Upper lobe of left lung (tissue), 6 donors: ENCODE measurements around the gene TFPI2. TPM values are rescaled to one million over a fixed set of nuclear protein-coding genes. Genes with fewer than 3 reads are reported as not detected.

Experiments used
- ATAC-seq, 2 donors: fragments of 200-7000 bp; cut with Tn5 transposase; one replicate each; pipeline ENCODE4 v1.9.1; 2022; ENCODE audit warnings: mild to moderate bottlenecking in 2 of 2, moderate library complexity in 2 of 2; ENCODE audit not compliant: low FRiP score in 2 of 2
- DNase-seq, 2 donors: peaks; one replicate each; pipeline ENCODE4 v3.0.0-alpha.2; 2019 to 2020
- H3K27ac ChIP-seq, 4 donors: fragments of 200-600 bp; sonication (generic); one replicate each; pipeline ENCODE4 v1.5.1; 2016 to 2019
- H3K27me3 ChIP-seq, 4 donors: fragments of 200-600 bp; sonication (generic); one replicate each; pipeline ENCODE4 v1.5.1; 2017 to 2019
- H3K36me3 ChIP-seq, 4 donors: fragments of 200-600 bp; sonication (generic); one replicate each; pipeline ENCODE4 v1.5.1; 2016 to 2019
- H3K4me1 ChIP-seq, 4 donors: fragments of 200-600 bp; sonication (generic); one replicate each; pipeline ENCODE4 v1.5.1; 2018 to 2019
- H3K4me3 ChIP-seq, 4 donors: fragments of 200-600 bp; sonication (generic); one replicate each; pipeline ENCODE4 v1.5.1; 2017 to 2019; ENCODE audit warnings: mild to moderate bottlenecking in 2 of 4, moderate library complexity in 1 of 4
- H3K9me3 ChIP-seq, 4 donors: fragments of 200-600 bp; sonication (generic); one replicate each; pipeline ENCODE4 v1.5.1; 2018 to 2019
- CTCF ChIP-seq, 6 experiments: fragments of 450-650 bp in 4 of 6; fragments of 200-600 bp in 2 of 6; sonication (generic) in 2 of 6; IDR thresholded peaks; one replicate each; pipeline ENCODE4 v1.5.1; 2016 to 2019; ENCODE audit warnings: antibody characterized with exemption in 6 of 6
- EP300 ChIP-seq, 4 donors: sonication (generic); formaldehyde crosslinking; IDR thresholded peaks; one replicate each; pipeline ENCODE4 v1.5.1; 2017; ENCODE audit warnings: antibody characterized with exemption in 4 of 4, control low read depth in 2 of 4
- POLR2A ChIP-seq, 4 donors: fragments of 450-650 bp; IDR thresholded peaks; one replicate each; pipeline ENCODE4 v1.5.1; 2016 to 2017; ENCODE audit warnings: antibody characterized with exemption in 4 of 4, mild to moderate bottlenecking in 2 of 4
- POLR2AphosphoS5 ChIP-seq, 2 donors: sonication (generic); formaldehyde crosslinking; IDR thresholded peaks; one replicate each; pipeline ENCODE4 v1.5.1; 2017; ENCODE audit warnings: antibody characterized with exemption in 2 of 2
- WGBS, 2 donors: methylation state at CpG; one replicate each; pipeline ENCODE4 v1.1.5; 2017 to 2018; 5-methylcytosine and 5-hydroxymethylcytosine counted together
- total RNA-seq, 6 donors: library from RNA; depleted of rRNA in 4 of 6; stranded (reverse); fragments of >200 nt in 4 of 6; gene quantifications; one replicate each; pipeline versions ENCODE4 v1.1.0 to v1.2.1, GENCODE V29; 2016 to 2021
- donor health status: DM: no; HTN: no; CAD: no; lungs with moderate emphysema.
- donor health status: DM: no; HTN: yes; CAD: no; lungs with severe emphysema.

TFPI2 gene
- total RNA-seq, 6 donors from 2014 or later = 1.8 to 7.6 (median 3.9) TPM; not detected in 2

- ATAC-seq = no peak
- 74 to 88% methylated on average over 1 of the region's 1 CpG for WGBS, 2 donors
These were observed 16.5 kb downstream of the TFPI2 start for GRCh38 chr7:93873998-93874574.

DNA sequence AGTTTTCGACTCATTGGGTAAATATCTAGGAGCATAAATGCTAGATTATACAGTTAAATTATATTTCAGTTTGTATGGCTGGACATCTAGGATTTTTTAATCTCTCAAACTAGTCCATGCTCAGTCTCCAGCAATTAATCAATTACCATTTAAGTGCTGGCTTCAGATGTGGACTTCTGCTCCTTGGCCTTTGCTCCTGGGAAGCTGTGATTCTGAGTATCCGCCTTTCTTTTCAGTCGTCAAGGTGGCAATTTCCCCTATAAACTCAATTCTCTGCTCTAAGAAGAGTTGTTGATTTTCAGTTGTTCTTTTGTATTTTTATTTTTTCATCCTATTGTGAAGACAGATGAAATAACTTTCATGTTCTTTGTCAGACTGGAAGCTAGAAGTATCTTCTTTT, 23.7 kb downstream of the TFPI2 start:
- no peak overlapping the region for H3K27ac ChIP-seq
- DNase-seq = no peak
- no peaks in the 10 kb centered on the region for H3K4me1 ChIP-seq
- TF ChIP-seq POLR2A (IDR thresholded peaks at IDR 0.05) (no peak), POLR2AphosphoS5 (IDR thresholded peaks at IDR 0.05) (no peak), CTCF (IDR thresholded peaks at IDR 0.05) (no peak), EP300 (IDR thresholded peaks at IDR 0.05) (no peak)
- H3K36me3 ChIP-seq = no peaks in the 10 kb centered on the region
- no peak overlapping the region for H3K4me3 ChIP-seq
- 91 to 93% methylated on average over 3 of the region's 3 CpGs for WGBS, 2 donors
- H3K27me3 ChIP-seq = no peaks in the 10 kb centered on the region
- no peak for ATAC-seq
- no peaks in the 10 kb centered on the region for H3K9me3 ChIP-seq

More at GRCh38 chr7:93873998-93874574, 16.5 kb downstream of the TFPI2 start:
- H3K4me3 ChIP-seq = no peak overlapping the region
- TF ChIP-seq POLR2AphosphoS5 (IDR thresholded peaks at IDR 0.05) = no peak
- no peak for TF ChIP-seq EP300 (IDR thresholded peaks at IDR 0.05)
- TF ChIP-seq POLR2A (IDR thresholded peaks at IDR 0.05) = no peak
- TF ChIP-seq CTCF (IDR thresholded peaks at IDR 0.05) = no peak
- no peak overlapping the region for H3K27ac ChIP-seq
- no peaks in the 10 kb centered on the region for H3K36me3 ChIP-seq
- no peak for DNase-seq
- H3K9me3 ChIP-seq = no peaks in the 10 kb centered on the region
- no peaks in the 10 kb centered on the region for H3K27me3 ChIP-seq
- no peaks in the 10 kb centered on the region for H3K4me1 ChIP-seq

GRCh38 chr7:93862651-93863050, 27.9 kb downstream of the TFPI2 start:
- H3K36me3 ChIP-seq = no peaks in the 10 kb centered on the region
- ATAC-seq (no peak), DNase-seq (no peak)
- H3K4me3 ChIP-seq = no peak overlapping the region
- H3K4me1 ChIP-seq = no peaks in the 10 kb centered on the region
- 66 to 75% methylated on average over 2 of the region's 2 CpGs for WGBS, 2 donors
- no peaks in the 10 kb centered on the region for H3K9me3 ChIP-seq
- H3K27me3 ChIP-seq = no peaks in the 10 kb centered on the region
- H3K27ac ChIP-seq = no peak overlapping the region
- TF ChIP-seq POLR2A (IDR thresholded peaks at IDR 0.05) (no peak), CTCF (IDR thresholded peaks at IDR 0.05) (no peak), POLR2AphosphoS5 (IDR thresholded peaks at IDR 0.05) (no peak), EP300 (IDR thresholded peaks at IDR 0.05) (no peak)

- Histone ChIP-seq H3K4me1 (no peaks in the 10 kb centered on the region), H3K27ac (no peak overlapping the region), H3K36me3 (no peaks in the 10 kb centered on the region), H3K4me3 (no peak overlapping the region), H3K9me3 (no peaks in the 10 kb centered on the region), H3K27me3 (no peaks in the 10 kb centered on the region)
- WGBS, 2 donors = 83 to 84% methylated on average over 4 of the region's 4 CpGs
- ATAC-seq = no peak
- TF ChIP-seq POLR2A (IDR thresholded peaks at IDR 0.05) (no peak), CTCF (IDR thresholded peaks at IDR 0.05) (peak in 1 of 6 experiments; percentile 19)
- DNase-seq = no peak
These were observed 29.1 kb downstream of the TFPI2 start for GRCh38 chr7:93861325-93861949.

DNA sequence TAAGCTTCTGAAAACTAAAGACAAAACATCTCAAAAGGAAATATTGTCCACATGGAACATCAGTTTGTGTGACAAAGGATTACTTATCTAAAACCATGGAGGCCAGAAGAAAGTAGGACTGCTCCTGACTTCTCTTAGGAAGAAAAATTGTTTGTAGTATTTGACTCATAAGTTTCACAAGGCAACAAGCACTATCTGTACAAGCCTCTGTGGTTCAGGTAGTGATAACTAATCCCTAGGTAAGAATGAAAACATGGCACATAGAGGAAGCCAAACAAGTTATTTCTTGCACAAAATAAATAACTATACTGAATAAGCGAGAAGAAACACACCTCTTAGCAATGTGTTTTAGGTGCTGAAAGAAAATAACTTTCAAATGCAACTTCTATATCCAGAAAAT, 30.3 kb downstream of the TFPI2 start:
- 88 to 92% methylated on average over 1 of the region's 1 CpG for WGBS, 2 donors
- H3K27ac ChIP-seq = no peak overlapping the region
- no peaks in the 10 kb centered on the region for H3K4me1 ChIP-seq
- TF ChIP-seq POLR2AphosphoS5 (IDR thresholded peaks at IDR 0.05) = no peak
- no peak for TF ChIP-seq CTCF (IDR thresholded peaks at IDR 0.05)
- TF ChIP-seq POLR2A (IDR thresholded peaks at IDR 0.05) = no peak
- TF ChIP-seq EP300 (IDR thresholded peaks at IDR 0.05) = no peak
- DNase-seq = no peak
- H3K9me3 ChIP-seq = no peaks in the 10 kb centered on the region
- no peaks in the 10 kb centered on the region for H3K27me3 ChIP-seq
- H3K36me3 ChIP-seq = no peaks in the 10 kb centered on the region
- no peak overlapping the region for H3K4me3 ChIP-seq
- no peak for ATAC-seq
